ENCODE data around the gene ATP13A2. TPM values are rescaled to one million over a fixed set of nuclear protein-coding genes. Genes with fewer than 3 reads are reported as not detected.

Gene ATP13A2
- 27.6 and 31.8 TPM in 2 replicates for total RNA-seq

GRCh38 chr1:17011439-17012307, at the start of gene ATP13A2:
Gene ATP13A2, minus strand, starts transcription at chr1:17011928. Its CDS starts 190 bp downstream, at chr1:17011738.

GRCh38 chr1:17053685-17054410, 42.1 kb upstream of the ATP13A2 start, which contains the start of gene SDHB:
Gene SDHB, minus strand, starts transcription at chr1:17054032. Its CDS starts 13 bp downstream, at chr1:17054019.

GRCh38 chr1:16980473-16981268, 31.1 kb downstream of the ATP13A2 start, which contains the start of gene MFAP2:
Gene MFAP2, minus strand, starts transcription at chr1:16980620. Its CDS starts 2,347 bp downstream, at chr1:16978273.

Other genes with a start within 250 kb of the ATP13A2 start
- under 0.01 and 8,230 TPM in 2 replicates for gene RNU1-2, start 115.9 kb downstream of the ATP13A2 start, total RNA-seq
- gene CROCC, start 90.0 kb downstream of the ATP13A2 start, total RNA-seq: 11.9 and 15.4 TPM in 2 replicates
- gene MFAP2, start 31.3 kb downstream of the ATP13A2 start, total RNA-seq: 20.9 and 22.0 TPM in 2 replicates
- gene SDHB, start 42.1 kb upstream of the ATP13A2 start, total RNA-seq: 119 and 123 TPM in 2 replicates
- under 0.01 and 0.33 TPM in 2 replicates for gene PADI2, start 107.5 kb upstream of the ATP13A2 start, total RNA-seq
- gene PADI1, start 193.2 kb upstream of the ATP13A2 start, total RNA-seq: 0.09 and 0.11 TPM in 2 replicates
- gene PADI3, start 237.2 kb upstream of the ATP13A2 start, total RNA-seq: not detected in 2 replicates

Measured in dermis lymphatic vessel endothelial cell (primary cell).